Stimulated activated CD8-positive, alpha-beta memory T cell treated with anti-CD3 and anti-CD28 coated beads, Interleukin-4, amount 100 ng/mL, for 48 hours (primary cell): ENCODE data around the gene KHDC1.
"Not testable (repeated sequence)": the region's sequence is repeated elsewhere in the genome, so short reads cannot be mapped to it uniquely, and the experiment has no call there.

ENCODE experiments used
- DNase-seq: peaks from one replicate; pipeline ENCODE4 v3.0.0-alpha.2; 2020

KHDC1 gene

GRCh38 chr6:73248192-73248903, 14.6 kb downstream of the KHDC1 start:
- no peak for DNase-seq

DNA sequence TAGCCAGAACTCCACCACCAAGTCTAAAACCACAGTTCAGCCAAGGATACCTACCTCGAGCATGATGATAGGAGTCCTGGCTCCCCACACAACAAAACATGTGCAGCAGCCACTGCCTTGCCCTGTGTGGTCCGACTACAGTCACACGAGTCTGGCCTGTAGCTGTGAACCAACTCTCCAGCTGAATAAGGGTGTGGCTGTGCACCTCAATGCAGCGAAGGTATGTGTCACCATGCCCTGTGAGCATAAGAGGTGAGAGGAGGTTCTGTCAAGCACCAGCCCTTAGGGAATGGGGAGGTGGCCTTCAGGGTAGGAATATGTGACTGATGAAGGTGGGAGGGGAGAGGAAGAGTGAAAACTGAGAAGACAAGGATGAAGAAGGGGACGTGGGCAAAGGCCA, 21.0 kb downstream of the KHDC1 start:
- no peak for DNase-seq

DNA sequence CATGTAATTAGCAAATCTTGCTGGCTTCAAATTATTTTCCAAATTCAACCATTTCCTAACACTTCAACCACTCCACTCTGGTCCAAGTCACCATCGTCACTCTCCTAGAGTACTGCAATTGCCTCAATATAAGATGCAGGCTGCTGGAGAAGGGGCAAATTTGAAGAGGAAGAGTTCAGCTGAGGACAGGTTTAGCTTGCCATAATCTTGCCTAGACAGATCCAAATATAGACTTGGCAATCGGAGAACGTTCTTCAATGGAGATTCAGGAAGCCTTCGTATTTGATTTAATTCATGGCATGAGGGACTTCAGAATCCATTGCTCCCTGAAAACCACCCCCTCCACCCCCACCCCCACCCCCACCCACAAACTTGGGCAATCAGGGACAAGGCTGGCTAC, 22.3 kb downstream of the KHDC1 start:
- no peak for DNase-seq

DNA sequence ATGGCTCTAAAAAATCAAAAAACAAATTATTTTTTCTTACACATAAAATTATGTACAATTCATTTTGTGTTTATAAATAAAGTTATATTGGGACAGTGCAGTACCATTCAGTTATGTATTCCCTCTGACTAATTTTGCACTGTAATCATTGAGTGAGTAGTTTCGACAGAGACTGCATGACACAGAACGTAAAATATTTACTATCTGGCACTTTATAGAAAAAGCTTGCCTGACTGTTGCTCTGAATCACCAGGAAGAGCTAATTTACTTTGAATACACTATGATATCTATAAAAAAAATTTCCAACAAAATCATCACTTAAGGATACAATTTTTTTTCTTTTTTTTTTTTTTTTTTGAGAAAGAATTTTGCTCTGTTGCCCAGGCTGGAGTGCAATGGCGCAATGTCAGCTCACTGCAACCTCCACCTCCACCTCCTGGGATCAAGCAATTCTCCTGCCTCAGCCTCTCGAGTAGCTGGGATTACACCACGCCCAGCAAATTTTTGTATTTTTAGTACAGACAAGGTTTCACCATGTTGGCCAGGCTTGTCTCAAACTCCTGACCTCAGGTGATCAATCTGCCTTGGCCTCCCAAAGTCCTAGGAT, 26.7 kb downstream of the KHDC1 start:
- DNase-seq = no peak

GRCh38 chr6:73234733-73235132, 28.3 kb downstream of the KHDC1 start:
- DNase-seq = no peak

GRCh38 chr6:73233971-73234370, 29.0 kb downstream of the KHDC1 start:
- not testable (repeated sequence) for DNase-seq

DNA sequence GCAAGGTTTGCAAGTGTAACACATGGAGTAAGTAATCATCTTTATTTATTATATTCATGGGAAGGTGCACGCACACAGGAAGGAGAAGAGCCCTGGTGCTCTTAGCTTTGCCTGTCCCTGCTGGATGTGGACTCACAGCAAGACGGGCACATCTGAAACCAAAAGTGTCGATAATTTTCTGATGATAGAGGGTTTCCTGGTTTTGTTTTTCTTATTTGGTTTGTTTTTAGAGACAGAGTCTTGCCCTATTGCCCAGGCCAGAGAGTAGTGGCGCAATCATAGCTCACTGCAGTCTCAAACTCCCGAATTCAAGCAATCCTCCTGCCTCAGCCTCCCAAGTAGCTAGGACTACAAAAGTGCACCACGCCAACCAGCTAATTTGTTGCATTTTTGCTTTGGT, 29.9 kb downstream of the KHDC1 start:
- DNase-seq = no peak

DNA sequence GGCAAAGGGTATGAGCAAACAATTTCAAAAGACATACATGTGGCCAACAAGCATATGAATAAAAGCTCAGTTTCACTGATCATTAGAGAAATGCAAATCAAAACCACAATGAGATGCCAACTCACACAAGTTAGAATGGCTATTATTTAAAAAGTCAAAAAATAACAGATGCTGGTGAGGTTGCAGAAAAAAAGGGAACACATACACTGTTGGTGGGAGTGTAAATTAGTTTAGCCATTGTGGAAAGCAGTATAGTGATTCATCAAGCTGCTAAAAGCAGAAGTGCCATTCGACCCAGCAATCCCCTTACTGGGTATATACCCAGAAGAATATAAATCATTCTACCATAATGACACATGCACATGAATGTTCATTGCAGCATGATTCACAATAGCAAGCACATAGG, 31.0 kb downstream of the KHDC1 start:
- DNase-seq = no peak

GRCh38 chr6:73227606-73228255, 35.3 kb downstream of the KHDC1 start:
- DNase-seq = no peak

DNA sequence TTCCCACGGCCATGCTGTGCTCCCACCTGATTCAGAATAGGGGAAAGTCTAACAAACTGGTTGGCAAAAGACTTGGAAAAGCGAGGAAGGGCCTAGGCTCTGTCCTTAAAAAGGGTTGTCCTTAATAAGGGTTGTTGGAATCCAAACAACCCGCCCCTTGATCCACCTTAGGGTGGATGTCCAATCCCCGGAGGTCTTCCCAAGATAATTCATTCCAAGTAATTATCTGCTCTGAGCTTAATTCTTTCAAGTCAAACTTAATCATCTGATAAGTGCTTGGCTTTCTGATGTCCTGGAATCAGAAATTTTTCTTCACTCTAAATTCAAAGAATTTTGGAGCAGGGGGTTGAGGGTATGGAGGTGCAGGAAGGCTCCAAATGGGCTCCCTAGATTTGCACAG, 37.6 kb downstream of the KHDC1 start, which contains the start of gene KHDC1L:
Gene KHDC1L, minus strand, starts transcription at position 101 of the 400 bp plus-strand sequence. Its CDS starts 88 bp downstream, at position 13.
- DNase-seq = no peak

- DNase-seq = no peak
Observed at GRCh38 chr6:73216859-73217258, 46.1 kb downstream of the KHDC1 start.

DNA sequence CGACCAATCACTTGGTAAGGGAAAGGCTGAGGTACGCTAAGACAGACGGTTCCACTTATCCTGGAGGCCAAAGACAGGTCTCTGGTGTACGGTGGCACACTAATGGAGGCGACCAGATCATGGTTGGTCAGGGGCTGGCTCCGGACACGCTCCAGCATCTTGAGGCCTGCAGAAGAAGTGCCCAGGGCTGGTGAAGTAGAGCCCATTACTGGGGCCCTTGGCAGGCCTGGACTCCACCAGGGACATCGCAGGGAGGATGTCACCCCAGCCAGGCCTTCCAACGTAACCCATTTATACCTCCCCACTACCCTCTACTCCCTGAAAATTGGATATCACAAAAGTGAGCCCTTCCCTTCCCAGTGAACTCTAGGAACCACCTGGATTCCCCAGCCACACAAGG, 53.9 kb downstream of the KHDC1 start:
- no peak for DNase-seq

DNA sequence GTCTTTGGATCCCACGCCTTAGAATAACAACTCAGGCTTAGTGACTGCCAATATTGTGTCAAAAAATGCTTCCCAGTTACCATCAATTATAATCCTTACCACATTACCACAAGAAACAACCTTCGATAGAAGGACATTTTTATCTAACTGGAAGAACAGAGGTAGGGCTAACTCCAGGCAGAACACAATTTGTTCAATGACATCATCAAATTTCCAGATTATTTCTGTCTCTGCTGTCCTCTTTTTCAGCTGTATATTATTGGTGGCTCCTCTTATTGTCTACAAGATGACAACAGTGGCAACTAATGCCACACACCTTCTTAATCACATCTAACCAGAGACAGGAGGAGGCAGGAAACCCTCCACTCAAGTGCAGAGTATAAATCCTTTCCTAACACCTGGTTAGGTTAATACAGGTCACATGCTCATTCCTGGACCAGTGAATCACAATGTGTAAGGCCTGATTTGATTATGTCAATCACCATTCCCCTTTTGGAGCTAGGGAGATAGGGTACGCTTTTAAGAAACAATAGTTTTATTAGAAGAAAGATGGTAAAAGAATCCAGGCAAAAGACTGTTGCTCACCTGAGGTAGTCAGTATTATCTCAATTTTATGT, 55.7 kb downstream of the KHDC1 start:
- DNase-seq = no peak

DNA sequence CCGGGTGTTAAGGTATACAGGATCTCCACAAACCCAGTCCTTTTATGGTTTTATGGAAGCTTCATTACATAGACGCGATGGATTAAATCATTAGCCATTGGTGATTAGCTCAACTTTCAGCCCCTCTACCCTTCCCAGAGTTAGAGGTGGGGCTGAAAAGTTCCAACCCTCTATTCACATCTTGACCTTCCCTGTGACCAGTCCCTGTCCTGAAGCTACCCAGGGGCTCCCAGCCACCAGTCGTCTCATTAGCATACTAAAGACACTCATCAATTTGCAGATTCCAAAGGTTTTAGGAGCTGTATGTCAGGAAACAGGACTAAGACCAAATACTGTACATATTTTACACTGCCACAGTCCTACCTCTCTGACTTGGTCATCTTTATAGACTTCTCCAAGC, 58.7 kb downstream of the KHDC1 start:
- DNase-seq = no peak

GRCh38 chr6:73203098-73203497, 59.9 kb downstream of the KHDC1 start:
- no peak for DNase-seq

- no peak for DNase-seq
Observed at GRCh38 chr6:73200735-73201134, 62.3 kb downstream of the KHDC1 start.

- DNase-seq = no peak
Observed at GRCh38 chr6:73200247-73200646, 62.7 kb downstream of the KHDC1 start.

- DNase-seq = no peak
Observed at GRCh38 chr6:73194744-73195143, 68.3 kb downstream of the KHDC1 start.

DNA sequence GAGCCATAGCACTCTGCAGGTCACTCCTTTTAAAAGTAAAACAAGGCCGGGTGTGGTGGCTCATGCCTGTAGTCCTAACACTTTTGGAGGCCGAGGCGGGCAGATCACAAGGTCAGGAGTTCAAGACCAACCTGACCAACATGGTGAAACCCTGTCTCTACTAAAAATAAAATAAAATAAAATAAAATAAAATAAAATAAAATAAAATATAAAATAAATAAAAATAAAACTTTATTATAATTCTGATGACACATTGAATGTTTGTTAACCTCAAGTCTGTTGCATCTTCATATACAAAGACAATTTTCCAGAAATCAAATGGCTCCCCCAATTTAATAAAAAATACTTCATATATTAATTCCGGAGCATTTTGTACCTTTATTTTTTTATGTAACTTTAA, 69.7 kb downstream of the KHDC1 start:
- DNase-seq = not testable (repeated sequence)
